WI38 (cell line): Measurements from ENCODE around the gene CELSR3.

ENCODE experiments used
- H3K4me3 ChIP-seq: 2 replicates; pipeline ENCODE4 v1.5.1; 2011; ENCODE audit warnings: low read depth, mild to moderate bottlenecking, control low read depth, low read length
- TF ChIP-seq, protein P1 (sequence below): IDR thresholded peaks from 2 replicates; pipeline ENCODE4 v1.5.1; 2012; ENCODE audit warnings: low read depth, mild to moderate bottlenecking, control low read depth, low read length

The CELSR3 gene

DNA sequence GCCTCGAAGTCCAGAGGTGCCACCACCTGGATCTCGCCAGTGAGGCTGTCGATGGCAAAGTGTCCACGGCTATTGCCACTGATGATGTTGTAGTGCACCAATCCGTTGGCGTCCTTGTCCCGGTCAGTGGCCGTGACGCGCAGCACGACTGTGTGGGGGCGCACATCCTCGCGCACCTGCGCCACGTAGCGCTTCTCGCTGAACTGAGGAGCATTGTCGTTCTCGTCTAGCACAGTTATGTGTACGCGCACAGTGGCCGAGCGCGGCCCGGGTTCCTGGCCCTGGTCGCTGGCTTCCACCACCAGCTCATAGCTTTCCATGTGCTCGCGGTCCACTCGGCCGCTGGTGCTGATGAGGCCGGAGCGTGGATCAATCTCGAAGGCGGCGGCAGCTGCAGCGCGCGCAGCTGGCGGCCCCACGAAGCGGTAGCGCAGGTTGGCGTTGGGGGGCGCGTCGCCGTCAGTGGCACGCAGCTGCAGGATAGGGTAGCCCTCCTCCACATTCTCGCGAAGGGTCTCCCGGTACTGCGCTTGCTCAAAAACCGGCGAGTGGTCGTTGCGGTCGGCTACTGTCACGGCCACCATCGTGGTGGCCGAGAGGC lies 1.8 kb downstream of the CELSR3 start:
- H3K4me3 ChIP-seq = no peak overlapping the region
- TF ChIP-seq, protein P1, sequence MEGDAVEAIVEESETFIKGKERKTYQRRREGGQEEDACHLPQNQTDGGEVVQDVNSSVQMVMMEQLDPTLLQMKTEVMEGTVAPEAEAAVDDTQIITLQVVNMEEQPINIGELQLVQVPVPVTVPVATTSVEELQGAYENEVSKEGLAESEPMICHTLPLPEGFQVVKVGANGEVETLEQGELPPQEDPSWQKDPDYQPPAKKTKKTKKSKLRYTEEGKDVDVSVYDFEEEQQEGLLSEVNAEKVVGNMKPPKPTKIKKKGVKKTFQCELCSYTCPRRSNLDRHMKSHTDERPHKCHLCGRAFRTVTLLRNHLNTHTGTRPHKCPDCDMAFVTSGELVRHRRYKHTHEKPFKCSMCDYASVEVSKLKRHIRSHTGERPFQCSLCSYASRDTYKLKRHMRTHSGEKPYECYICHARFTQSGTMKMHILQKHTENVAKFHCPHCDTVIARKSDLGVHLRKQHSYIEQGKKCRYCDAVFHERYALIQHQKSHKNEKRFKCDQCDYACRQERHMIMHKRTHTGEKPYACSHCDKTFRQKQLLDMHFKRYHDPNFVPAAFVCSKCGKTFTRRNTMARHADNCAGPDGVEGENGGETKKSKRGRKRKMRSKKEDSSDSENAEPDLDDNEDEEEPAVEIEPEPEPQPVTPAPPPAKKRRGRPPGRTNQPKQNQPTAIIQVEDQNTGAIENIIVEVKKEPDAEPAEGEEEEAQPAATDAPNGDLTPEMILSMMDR = no peak

DNA sequence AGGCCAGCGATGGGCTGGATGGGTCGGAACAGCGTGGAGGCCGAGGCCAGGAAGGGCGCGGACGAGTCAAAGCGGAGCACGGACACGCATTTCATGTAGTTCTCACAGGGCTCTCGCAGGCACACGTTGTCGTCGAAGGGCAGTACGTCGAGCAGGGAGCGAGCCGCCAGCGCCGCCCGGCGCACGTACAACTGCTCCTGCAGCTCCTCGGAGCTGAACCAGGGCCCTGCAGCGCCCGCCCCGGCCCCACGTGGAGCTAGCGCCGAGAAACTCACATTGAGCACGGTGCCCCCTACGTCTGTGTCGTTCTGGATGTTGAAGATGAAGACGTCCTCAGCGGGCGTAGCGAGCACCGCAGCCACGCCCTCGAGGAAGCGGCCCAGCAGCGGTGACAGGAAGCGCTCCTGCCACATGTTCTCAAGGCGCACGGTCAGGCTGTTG lies 5.8 kb downstream of the CELSR3 start:
- TF ChIP-seq, protein P1 = no peak
- no peak overlapping the region for H3K4me3 ChIP-seq

DNA sequence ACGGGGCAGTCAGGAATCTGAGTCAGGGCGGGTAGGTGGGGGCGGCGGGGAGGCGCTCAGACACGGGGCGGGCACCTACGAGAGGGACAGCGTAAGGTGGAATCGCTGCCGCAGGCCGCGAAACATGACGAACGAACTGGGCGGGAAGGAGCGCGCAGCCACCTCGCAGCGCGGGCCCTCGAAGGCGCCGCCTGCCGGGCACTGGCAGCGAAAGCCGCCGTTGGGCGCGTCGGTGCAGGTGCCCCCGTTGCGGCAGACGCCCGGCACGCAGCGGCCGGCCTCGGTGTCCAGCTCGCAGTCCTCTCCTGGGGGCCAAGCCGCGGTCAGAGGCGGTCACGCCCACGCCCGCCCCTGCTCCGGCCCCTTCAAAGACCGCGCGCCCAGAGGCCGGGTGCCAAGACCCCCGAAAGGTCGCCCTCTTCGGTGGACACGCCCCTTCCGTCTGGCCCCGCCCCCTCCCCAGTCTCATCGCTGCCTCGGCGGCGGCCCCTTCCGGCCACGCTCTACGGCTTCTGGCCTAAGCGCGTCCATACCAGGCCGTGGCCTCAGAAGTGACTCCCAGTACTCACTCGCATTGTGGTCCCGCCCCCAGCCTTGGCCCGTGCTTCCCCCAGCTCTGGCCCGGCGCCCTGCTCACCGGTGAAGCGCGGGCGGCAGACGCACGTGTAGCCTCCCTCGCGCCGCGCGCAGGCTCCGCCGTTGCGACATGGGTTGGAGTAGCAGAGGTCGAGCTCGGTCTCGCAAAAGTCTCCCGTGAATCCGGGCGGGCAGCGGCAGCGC lies 6.4 kb downstream of the CELSR3 start:
- H3K4me3 ChIP-seq = peak overlapping the region; percentile 43
- TF ChIP-seq, protein P1 = peak; percentile 46

DNA sequence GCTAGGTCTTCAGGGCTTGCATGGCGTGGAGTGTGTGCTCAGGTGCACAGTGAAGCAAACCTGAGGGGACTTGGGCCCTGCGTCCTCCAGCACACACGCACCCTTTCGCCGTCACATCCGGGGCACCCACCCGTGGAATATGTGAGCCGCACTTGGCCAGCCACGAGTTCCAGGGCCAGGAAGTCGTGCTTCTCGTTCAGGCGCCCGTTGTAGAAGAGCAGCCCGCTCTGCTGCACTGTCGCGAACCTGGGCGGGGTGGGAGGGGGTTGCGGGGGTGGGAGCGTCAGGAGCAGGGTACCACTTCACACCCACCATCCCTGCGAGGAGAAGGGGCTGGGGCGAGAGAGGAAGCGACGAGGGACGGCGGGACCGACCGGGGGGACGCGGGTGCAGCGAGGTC lies 7.1 kb downstream of the CELSR3 start:
- TF ChIP-seq, protein P1 = no peak
- peak overlapping the region; percentile 43; the same call in 1 of the 2 replicates for H3K4me3 ChIP-seq

DNA sequence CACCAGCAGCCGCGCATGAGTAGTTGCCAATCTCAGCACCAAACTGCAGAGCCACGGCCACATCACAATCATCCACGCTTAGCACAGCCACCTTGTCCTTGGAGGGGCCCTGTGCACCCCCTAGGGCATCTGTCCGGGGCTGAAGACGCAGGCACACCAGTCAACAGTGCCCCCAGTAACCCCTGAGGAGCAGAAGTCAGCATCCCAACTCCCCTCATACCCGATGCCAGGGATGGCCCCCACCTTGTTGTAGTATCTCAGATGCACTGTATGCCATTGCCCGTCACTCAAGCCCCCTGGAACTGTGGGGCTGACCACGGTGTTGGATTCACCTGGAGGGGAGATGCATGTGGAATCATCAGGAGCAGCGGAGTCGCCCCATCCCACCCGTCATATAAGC lies 7.6 kb downstream of the CELSR3 start:
- H3K4me3 ChIP-seq = no peak overlapping the region
- TF ChIP-seq, protein P1 = no peak

DNA sequence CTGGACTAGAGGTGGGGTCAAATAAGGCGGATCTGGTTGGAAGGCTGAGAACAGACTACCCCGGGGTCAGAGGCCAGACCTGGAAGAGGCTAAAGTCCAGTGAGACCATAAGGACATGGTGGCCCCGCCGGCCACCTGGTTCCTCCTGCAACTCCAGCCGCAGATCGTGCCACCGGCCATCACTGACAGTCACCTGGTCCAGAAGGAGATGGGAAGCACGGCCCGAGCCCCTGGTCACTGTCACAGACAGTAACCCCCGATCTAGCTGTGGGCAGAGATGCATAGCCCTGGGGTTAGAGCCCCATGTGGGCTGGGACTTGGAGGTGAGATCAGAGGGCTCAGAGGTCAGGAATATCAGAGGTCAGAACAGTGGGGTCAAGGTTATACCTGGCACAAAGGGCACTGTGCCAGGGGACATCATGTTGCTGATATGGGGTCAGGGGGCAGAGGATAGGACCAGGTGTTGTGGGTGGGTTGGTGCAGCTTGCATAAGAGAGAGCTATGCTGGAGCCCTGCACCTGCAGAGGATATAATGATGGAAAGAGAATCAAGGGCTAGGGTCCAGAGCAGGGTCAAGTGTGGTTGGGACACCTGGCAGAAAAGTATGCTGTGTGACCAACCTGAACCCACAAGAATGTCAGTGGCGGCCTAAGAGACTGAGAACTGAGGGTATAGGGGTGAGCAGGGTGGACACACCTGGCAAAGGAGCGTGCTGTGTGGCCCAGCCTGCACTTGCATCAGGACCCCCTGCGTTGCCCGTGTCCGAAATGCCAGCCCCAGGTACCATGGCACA lies 9.6 kb downstream of the CELSR3 start:
- H3K4me3 ChIP-seq = no peak overlapping the region
- TF ChIP-seq, protein P1 = no peak

DNA sequence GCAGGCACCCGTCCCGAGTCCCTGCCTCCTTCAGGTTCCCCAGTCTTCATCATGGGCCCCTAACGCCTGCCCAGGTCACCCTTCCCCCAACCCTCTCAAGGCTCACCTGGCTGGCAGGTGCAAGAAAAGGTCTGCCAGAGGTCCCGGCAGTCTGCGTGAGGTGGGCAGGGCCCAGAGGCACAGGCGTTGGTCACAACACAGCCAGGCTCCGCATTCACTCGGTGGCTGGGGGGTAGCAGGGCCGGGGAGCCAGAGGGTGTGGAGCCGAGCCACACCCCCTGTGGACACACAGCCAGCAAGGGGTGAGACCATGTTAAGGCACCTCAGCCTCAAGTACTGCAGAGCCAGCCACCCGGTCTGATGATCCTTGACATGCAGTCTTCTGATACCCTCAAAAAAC lies 10.9 kb downstream of the CELSR3 start:
- H3K4me3 ChIP-seq = no peak overlapping the region
- TF ChIP-seq, protein P1 = no peak
